GM18508 (cell line): ENCODE measurements around the gene VDAC1.
"Not testable (repeated sequence)": the region's sequence is repeated elsewhere in the genome, so short reads cannot be mapped to it uniquely, and the experiment has no call there.

ENCODE experiments used
- ATAC-seq: cut with Tn5 transposase; IDR thresholded peaks from one replicate; pipeline ENCODE4 v1.9.1; 2021; ENCODE audit warnings: moderate number of reproducible peaks; ENCODE audit not compliant: insufficient read depth, unreplicated experiment

VDAC1 gene

GRCh38 chr5:133996683-133997252 is 8.0 kb downstream of the VDAC1 start:
- no peak for ATAC-seq

- ATAC-seq, result no peak
These were observed 8.8 kb downstream of the VDAC1 start for GRCh38 chr5:133995883-133996563.

- ATAC-seq, result no peak
These were observed 9.4 kb downstream of the VDAC1 start for GRCh38 chr5:133995341-133995740.

GRCh38 chr5:133994990-133995333 is 9.8 kb downstream of the VDAC1 start:
- no peak for ATAC-seq

- no peak for ATAC-seq
These were observed 10.3 kb downstream of the VDAC1 start for GRCh38 chr5:133994297-133994989.

GRCh38 chr5:133993185-133993936 is 11.4 kb downstream of the VDAC1 start:
- no peak for ATAC-seq

- ATAC-seq, result no peak
These were observed 12.2 kb downstream of the VDAC1 start for GRCh38 chr5:133992429-133993155.

- no peak for ATAC-seq
These were observed 13.4 kb downstream of the VDAC1 start for GRCh38 chr5:133991171-133991910.

- no peak for ATAC-seq
These were observed 14.4 kb downstream of the VDAC1 start for GRCh38 chr5:133990396-133990795.

GRCh38 chr5:133985540-133986180 is 19.1 kb downstream of the VDAC1 start:
- no peak for ATAC-seq

- ATAC-seq, result no peak
These were observed 21.1 kb downstream of the VDAC1 start for GRCh38 chr5:133983674-133984073.

- ATAC-seq, result no peak
These were observed 23.1 kb downstream of the VDAC1 start for GRCh38 chr5:133981714-133982113.

GRCh38 chr5:133980652-133981051 is 24.1 kb downstream of the VDAC1 start:
- no peak for ATAC-seq

- ATAC-seq, result no peak
These were observed 25.8 kb downstream of the VDAC1 start for GRCh38 chr5:133978943-133979342.

GRCh38 chr5:133977858-133978257 is 26.9 kb downstream of the VDAC1 start:
- ATAC-seq, result no peak

GRCh38 chr5:133977161-133977787 is 27.5 kb downstream of the VDAC1 start:
- ATAC-seq, result no peak

- ATAC-seq, result not testable (repeated sequence)
These were observed 29.2 kb downstream of the VDAC1 start for GRCh38 chr5:133975546-133975945.

- no peak for ATAC-seq
These were observed 30.6 kb downstream of the VDAC1 start for GRCh38 chr5:133974142-133974541.
